ENCODE data around the gene PPM1J. TPM values are rescaled to one million over a fixed set of nuclear protein-coding genes. Genes with fewer than 3 reads are reported as not detected.
"Not testable (repeated sequence)": the region's sequence is repeated elsewhere in the genome, so short reads cannot be mapped to it uniquely, and the experiment has no call there.

The PPM1J gene
- total RNA-seq, 1 donor from 2014 or later: 0.67 TPM

GRCh38 chr1:112735752-112736151 lies 20.6 kb upstream of the PPM1J start:
- Mint-ChIP-seq H3K27me3 (ENCODE audit: unreplicated experiment) (peaks cover 2% of the 10 kb centered on the region), H3K4me3 (ENCODE audit: unreplicated experiment) (no peak overlapping the region), H3K36me3 (ENCODE audit: unreplicated experiment) (no peaks in the 10 kb centered on the region), H3K4me1 (ENCODE audit: unreplicated experiment) (no peaks in the 10 kb centered on the region), H3K27ac (ENCODE audit: unreplicated experiment) (no peak overlapping the region), H3K9me3 (ENCODE audit: unreplicated experiment) (peaks cover 4% of the 10 kb centered on the region)
- TF ChIP-seq CTCF (IDR thresholded peaks at IDR 0.05): no peak
- DNase-seq (ENCODE audit: extremely low spot score, unreplicated experiment): no peak

GRCh38 chr1:112731451-112731850 lies 16.3 kb upstream of the PPM1J start:
- H3K9me3 Mint-ChIP-seq (ENCODE audit: unreplicated experiment): no peaks in the 10 kb centered on the region
- H3K27ac Mint-ChIP-seq (ENCODE audit: unreplicated experiment): no peak overlapping the region
- no peak overlapping the region for H3K4me3 Mint-ChIP-seq (ENCODE audit: unreplicated experiment)
- no peak for DNase-seq (ENCODE audit: extremely low spot score, unreplicated experiment)
- TF ChIP-seq CTCF (IDR thresholded peaks at IDR 0.05): no peak
- no peaks in the 10 kb centered on the region for H3K27me3 Mint-ChIP-seq (ENCODE audit: unreplicated experiment)
- H3K4me1 Mint-ChIP-seq (ENCODE audit: unreplicated experiment): no peaks in the 10 kb centered on the region
- no peaks in the 10 kb centered on the region for H3K36me3 Mint-ChIP-seq (ENCODE audit: unreplicated experiment)

GRCh38 chr1:112729909-112730308 lies 14.8 kb upstream of the PPM1J start:
- DNase-seq (ENCODE audit: extremely low spot score, unreplicated experiment): no peak
- H3K4me1 Mint-ChIP-seq (ENCODE audit: unreplicated experiment): no peaks in the 10 kb centered on the region
- H3K27me3 Mint-ChIP-seq (ENCODE audit: unreplicated experiment): no peaks in the 10 kb centered on the region
- no peak for TF ChIP-seq CTCF (IDR thresholded peaks at IDR 0.05)
- no peak overlapping the region for H3K27ac Mint-ChIP-seq (ENCODE audit: unreplicated experiment)
- H3K9me3 Mint-ChIP-seq (ENCODE audit: unreplicated experiment): no peaks in the 10 kb centered on the region
- H3K36me3 Mint-ChIP-seq (ENCODE audit: unreplicated experiment): no peaks in the 10 kb centered on the region
- H3K4me3 Mint-ChIP-seq (ENCODE audit: unreplicated experiment): no peak overlapping the region

- not testable (repeated sequence) for DNase-seq (ENCODE audit: extremely low spot score, unreplicated experiment); H3K27me3 Mint-ChIP-seq (ENCODE audit: unreplicated experiment); H3K4me3 Mint-ChIP-seq (ENCODE audit: unreplicated experiment); H3K9me3 Mint-ChIP-seq (ENCODE audit: unreplicated experiment); H3K4me1 Mint-ChIP-seq (ENCODE audit: unreplicated experiment); H3K36me3 Mint-ChIP-seq (ENCODE audit: unreplicated experiment); H3K27ac Mint-ChIP-seq (ENCODE audit: unreplicated experiment)
Observed at GRCh38 chr1:112729011-112729410, 13.9 kb upstream of the PPM1J start.

GRCh38 chr1:112728306-112728971 lies 13.3 kb upstream of the PPM1J start:
- H3K27ac Mint-ChIP-seq (ENCODE audit: unreplicated experiment); H3K36me3 Mint-ChIP-seq (ENCODE audit: unreplicated experiment); H3K9me3 Mint-ChIP-seq (ENCODE audit: unreplicated experiment); DNase-seq (ENCODE audit: extremely low spot score, unreplicated experiment); H3K4me3 Mint-ChIP-seq (ENCODE audit: unreplicated experiment); H3K4me1 Mint-ChIP-seq (ENCODE audit: unreplicated experiment); H3K27me3 Mint-ChIP-seq (ENCODE audit: unreplicated experiment): not testable (repeated sequence)

- Mint-ChIP-seq H3K36me3 (ENCODE audit: unreplicated experiment) (no peaks in the 10 kb centered on the region), H3K27ac (ENCODE audit: unreplicated experiment) (no peak overlapping the region), H3K27me3 (ENCODE audit: unreplicated experiment) (no peaks in the 10 kb centered on the region), H3K4me1 (ENCODE audit: unreplicated experiment) (peaks cover 7% of the 10 kb centered on the region), H3K4me3 (ENCODE audit: unreplicated experiment) (no peak overlapping the region), H3K9me3 (ENCODE audit: unreplicated experiment) (no peaks in the 10 kb centered on the region)
- no peak for DNase-seq (ENCODE audit: extremely low spot score, unreplicated experiment)
- no peak for TF ChIP-seq CTCF (IDR thresholded peaks at IDR 0.05)
Observed at GRCh38 chr1:112727716-112728115, 12.6 kb upstream of the PPM1J start.

GRCh38 chr1:112724240-112724639 lies 9.1 kb upstream of the PPM1J start:
- not testable (repeated sequence) for H3K27ac Mint-ChIP-seq (ENCODE audit: unreplicated experiment); H3K9me3 Mint-ChIP-seq (ENCODE audit: unreplicated experiment); H3K36me3 Mint-ChIP-seq (ENCODE audit: unreplicated experiment); H3K27me3 Mint-ChIP-seq (ENCODE audit: unreplicated experiment); DNase-seq (ENCODE audit: extremely low spot score, unreplicated experiment); H3K4me3 Mint-ChIP-seq (ENCODE audit: unreplicated experiment)
- peaks cover 11% of the 10 kb centered on the region for H3K4me1 Mint-ChIP-seq (ENCODE audit: unreplicated experiment)

Measured in osteocyte (in vitro differentiated cells).